Neural cell (in vitro differentiated cells): ENCODE data around the gene AP2B1. TPM values are rescaled to one million over a fixed set of nuclear protein-coding genes. Genes with fewer than 3 reads are reported as not detected.

Experiments
- H2AFZ ChIP-seq: fragments of 200-600, 300-800 bp; sonication (generic), shearing (Covaris generic); 2 replicates; pipeline ENCODE4 v1.6.0; 2014; ENCODE audit warnings: low read depth, mild to moderate bottlenecking, antibody characterized with exemption, low read length, moderate library complexity
- H3F3A ChIP-seq: fragments of 200-600 bp; shearing (Covaris generic); 2 replicates; pipeline ENCODE4 v1.6.1; 2016; ENCODE audit warnings: mild to moderate bottlenecking, moderate library complexity, mixed read lengths, antibody characterized with exemption, low read length; ENCODE audit not compliant: insufficient read depth, poor library complexity, severe bottlenecking
- H3K27ac ChIP-seq: fragments of 200-600, 300-800 bp; sonication (generic), shearing (Covaris generic); 2 replicates; pipeline ENCODE4 v1.5.1; 2014; ENCODE audit warnings: mild to moderate bottlenecking, low read length, moderate library complexity
- H3K27me3 ChIP-seq: fragments of 300-800, 200-600 bp; sonication (generic), shearing (Covaris generic); 2 replicates; pipeline ENCODE4 v1.6.0; 2014; ENCODE audit warnings: mild to moderate bottlenecking, low read depth, low read length, moderate library complexity; ENCODE audit not compliant: insufficient read depth
- H3K36me3 ChIP-seq: fragments of 300-800, 200-600 bp; sonication (generic), shearing (Covaris generic); 2 replicates; pipeline ENCODE4 v1.5.1; 2014; ENCODE audit warnings: mild to moderate bottlenecking, antibody characterized with exemption, low read length, moderate library complexity; ENCODE audit not compliant: insufficient read depth
- H3K4me2 ChIP-seq: fragments of 300-800, 200-600 bp; sonication (generic), shearing (Covaris generic); 2 replicates; pipeline ENCODE4 v1.6.0; 2014; ENCODE audit warnings: mild to moderate bottlenecking, low read length
- H3K4me3 ChIP-seq: fragments of 300-800, 200-600 bp; sonication (generic), shearing (Covaris generic); 2 replicates; pipeline ENCODE4 v1.5.1; 2014; ENCODE audit warnings: mild to moderate bottlenecking, low read length, moderate library complexity
- H3K79me2 ChIP-seq: fragments of 200-600 bp; shearing (Covaris generic); replicated peaks from 2 replicates; pipeline ENCODE4 v1.6.0; 2014; ENCODE audit warnings: mild to moderate bottlenecking, low read length, moderate library complexity; ENCODE audit not compliant: insufficient read depth
- H3K9ac ChIP-seq: fragments of 300-800, 200-600 bp; sonication (generic), shearing (Covaris generic); 2 replicates; pipeline ENCODE4 v1.6.1; 2016; ENCODE audit warnings: mild to moderate bottlenecking, low read length, mixed read lengths
- H3K9me2 ChIP-seq: fragments of 200-600 bp; shearing (Covaris generic); 2 replicates; pipeline ENCODE4 v1.6.1; 2016; ENCODE audit warnings: mild to moderate bottlenecking, low read length, mixed read lengths; ENCODE audit not compliant: insufficient read depth
- H3K9me3 ChIP-seq: fragments of 200-600, 300-800 bp; sonication (generic), shearing (Covaris generic); 2 replicates; pipeline ENCODE4 v1.6.1; 2016; ENCODE audit warnings: mild to moderate bottlenecking, mixed run types, low read length, moderate library complexity, mixed read lengths
- H4K20me1 ChIP-seq: fragments of 200-600 bp; shearing (Covaris generic); 2 replicates; pipeline ENCODE4 v1.6.1; 2016; ENCODE audit warnings: mild to moderate bottlenecking, mixed run types; ENCODE audit not compliant: insufficient read depth
- EP300 ChIP-seq: fragments of 450-650 bp; conservative IDR thresholded peaks from 2 replicates; pipeline ENCODE4 v1.6.1; 2014; ENCODE audit warnings: antibody characterized with exemption, mild to moderate bottlenecking, moderate library complexity; ENCODE audit not compliant: poor library complexity, severe bottlenecking
- EZH2 ChIP-seq: fragments of 200-600, 300-800 bp; shearing (Covaris generic), sonication (generic); IDR thresholded peaks from 2 replicates; pipeline ENCODE4 v1.6.1; 2014; ENCODE audit warnings: antibody characterized with exemption, low read length, borderline replicate concordance, mild to moderate bottlenecking; ENCODE audit not compliant: insufficient read depth, poor library complexity, severe bottlenecking
- MXI1 ChIP-seq: fragments of 450-650 bp; conservative IDR thresholded peaks from 2 replicates; pipeline ENCODE4 v1.6.1; 2014; ENCODE audit warnings: antibody characterized with exemption, mild to moderate bottlenecking; ENCODE audit not compliant: poor library complexity, severe bottlenecking
- POLR2AphosphoS5 ChIP-seq: IDR thresholded peaks from 2 replicates; pipeline ENCODE4 v1.6.1; 2012
- RAD21 ChIP-seq: fragments of 450-650 bp; conservative IDR thresholded peaks from 2 replicates; pipeline ENCODE4 v1.6.1; 2014; ENCODE audit warnings: antibody characterized with exemption, mild to moderate bottlenecking, moderate library complexity
- SMC3 ChIP-seq: fragments of 450-650 bp; conservative IDR thresholded peaks from 2 replicates; pipeline ENCODE4 v1.6.1; 2014; ENCODE audit warnings: antibody characterized with exemption, mild to moderate bottlenecking, moderate library complexity; ENCODE audit not compliant: poor library complexity
- TAF1 ChIP-seq: IDR thresholded peaks from 2 replicates; pipeline ENCODE4 v1.6.1; 2012; ENCODE audit warnings: low read depth
- polyA plus RNA-seq: library from polyadenylated mRNA; depleted of rRNA; stranded (reverse); fragments of >200 nt; gene quantifications from 2 replicates; pipeline ENCODE4 v1.2.3, GENCODE V29; 2014
- TF ChIP-seq, protein P1 (sequence below): fragments of 450-650 bp; IDR thresholded peaks from 2 replicates; pipeline ENCODE4 v1.5.1; 2014; ENCODE audit warnings: antibody characterized with exemption, mild to moderate bottlenecking, moderate library complexity; ENCODE audit not compliant: poor library complexity, severe bottlenecking
- TF ChIP-seq, protein P2 (sequence below): IDR thresholded peaks from 2 replicates; pipeline ENCODE4 v1.6.1; 2012; ENCODE audit warnings: borderline replicate concordance

Gene AP2B1
- polyA plus RNA-seq, 1 donor from 2014 or later = 59.5 TPM

DNA sequence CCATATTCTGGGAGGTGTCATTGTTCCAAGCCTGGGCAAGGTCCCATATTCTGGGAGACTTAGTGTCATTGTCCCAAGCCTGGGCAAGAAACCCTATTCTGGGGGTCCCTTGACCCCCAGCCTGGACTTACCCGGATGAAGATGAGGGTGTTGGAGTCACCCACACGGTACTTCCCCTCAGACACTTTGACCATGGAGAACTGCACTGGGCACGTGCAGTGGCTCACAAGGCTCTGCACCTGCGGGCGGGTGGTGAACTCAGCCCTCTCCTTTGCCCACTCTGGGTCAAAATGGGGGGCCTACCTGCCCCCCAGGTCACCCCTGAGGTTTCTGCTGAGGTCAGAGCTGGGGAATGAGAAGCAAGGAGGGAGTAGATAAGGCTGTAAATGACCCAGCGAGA lies 161.9 kb downstream of the AP2B1 start:
- Histone ChIP-seq H3K27me3 (peaks cover 3% of the 10 kb centered on the region), H3K36me3 (no peaks in the 10 kb centered on the region), H4K20me1 (no peaks in the 10 kb centered on the region), H3K9ac (no peak overlapping the region), H3K9me2 (no peaks in the 10 kb centered on the region), H3F3A (no peaks in the 10 kb centered on the region), H3K4me2 (no peak overlapping the region), H3K9me3 (no peaks in the 10 kb centered on the region), H3K79me2 (no peaks in the 10 kb centered on the region), H3K4me3 (no peak overlapping the region), H2AFZ (no peak overlapping the region), H3K27ac (no peak overlapping the region)
- TF ChIP-seq MXI1 (no peak), RAD21 (no peak), TAF1 (no peak), POLR2AphosphoS5 (no peak), SMC3 (no peak), EZH2 (no peak), EP300 (no peak)
- TF ChIP-seq, protein P1, sequence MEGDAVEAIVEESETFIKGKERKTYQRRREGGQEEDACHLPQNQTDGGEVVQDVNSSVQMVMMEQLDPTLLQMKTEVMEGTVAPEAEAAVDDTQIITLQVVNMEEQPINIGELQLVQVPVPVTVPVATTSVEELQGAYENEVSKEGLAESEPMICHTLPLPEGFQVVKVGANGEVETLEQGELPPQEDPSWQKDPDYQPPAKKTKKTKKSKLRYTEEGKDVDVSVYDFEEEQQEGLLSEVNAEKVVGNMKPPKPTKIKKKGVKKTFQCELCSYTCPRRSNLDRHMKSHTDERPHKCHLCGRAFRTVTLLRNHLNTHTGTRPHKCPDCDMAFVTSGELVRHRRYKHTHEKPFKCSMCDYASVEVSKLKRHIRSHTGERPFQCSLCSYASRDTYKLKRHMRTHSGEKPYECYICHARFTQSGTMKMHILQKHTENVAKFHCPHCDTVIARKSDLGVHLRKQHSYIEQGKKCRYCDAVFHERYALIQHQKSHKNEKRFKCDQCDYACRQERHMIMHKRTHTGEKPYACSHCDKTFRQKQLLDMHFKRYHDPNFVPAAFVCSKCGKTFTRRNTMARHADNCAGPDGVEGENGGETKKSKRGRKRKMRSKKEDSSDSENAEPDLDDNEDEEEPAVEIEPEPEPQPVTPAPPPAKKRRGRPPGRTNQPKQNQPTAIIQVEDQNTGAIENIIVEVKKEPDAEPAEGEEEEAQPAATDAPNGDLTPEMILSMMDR = no peak
- TF ChIP-seq, protein P2, sequence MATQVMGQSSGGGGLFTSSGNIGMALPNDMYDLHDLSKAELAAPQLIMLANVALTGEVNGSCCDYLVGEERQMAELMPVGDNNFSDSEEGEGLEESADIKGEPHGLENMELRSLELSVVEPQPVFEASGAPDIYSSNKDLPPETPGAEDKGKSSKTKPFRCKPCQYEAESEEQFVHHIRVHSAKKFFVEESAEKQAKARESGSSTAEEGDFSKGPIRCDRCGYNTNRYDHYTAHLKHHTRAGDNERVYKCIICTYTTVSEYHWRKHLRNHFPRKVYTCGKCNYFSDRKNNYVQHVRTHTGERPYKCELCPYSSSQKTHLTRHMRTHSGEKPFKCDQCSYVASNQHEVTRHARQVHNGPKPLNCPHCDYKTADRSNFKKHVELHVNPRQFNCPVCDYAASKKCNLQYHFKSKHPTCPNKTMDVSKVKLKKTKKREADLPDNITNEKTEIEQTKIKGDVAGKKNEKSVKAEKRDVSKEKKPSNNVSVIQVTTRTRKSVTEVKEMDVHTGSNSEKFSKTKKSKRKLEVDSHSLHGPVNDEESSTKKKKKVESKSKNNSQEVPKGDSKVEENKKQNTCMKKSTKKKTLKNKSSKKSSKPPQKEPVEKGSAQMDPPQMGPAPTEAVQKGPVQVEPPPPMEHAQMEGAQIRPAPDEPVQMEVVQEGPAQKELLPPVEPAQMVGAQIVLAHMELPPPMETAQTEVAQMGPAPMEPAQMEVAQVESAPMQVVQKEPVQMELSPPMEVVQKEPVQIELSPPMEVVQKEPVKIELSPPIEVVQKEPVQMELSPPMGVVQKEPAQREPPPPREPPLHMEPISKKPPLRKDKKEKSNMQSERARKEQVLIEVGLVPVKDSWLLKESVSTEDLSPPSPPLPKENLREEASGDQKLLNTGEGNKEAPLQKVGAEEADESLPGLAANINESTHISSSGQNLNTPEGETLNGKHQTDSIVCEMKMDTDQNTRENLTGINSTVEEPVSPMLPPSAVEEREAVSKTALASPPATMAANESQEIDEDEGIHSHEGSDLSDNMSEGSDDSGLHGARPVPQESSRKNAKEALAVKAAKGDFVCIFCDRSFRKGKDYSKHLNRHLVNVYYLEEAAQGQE = no peak

DNA sequence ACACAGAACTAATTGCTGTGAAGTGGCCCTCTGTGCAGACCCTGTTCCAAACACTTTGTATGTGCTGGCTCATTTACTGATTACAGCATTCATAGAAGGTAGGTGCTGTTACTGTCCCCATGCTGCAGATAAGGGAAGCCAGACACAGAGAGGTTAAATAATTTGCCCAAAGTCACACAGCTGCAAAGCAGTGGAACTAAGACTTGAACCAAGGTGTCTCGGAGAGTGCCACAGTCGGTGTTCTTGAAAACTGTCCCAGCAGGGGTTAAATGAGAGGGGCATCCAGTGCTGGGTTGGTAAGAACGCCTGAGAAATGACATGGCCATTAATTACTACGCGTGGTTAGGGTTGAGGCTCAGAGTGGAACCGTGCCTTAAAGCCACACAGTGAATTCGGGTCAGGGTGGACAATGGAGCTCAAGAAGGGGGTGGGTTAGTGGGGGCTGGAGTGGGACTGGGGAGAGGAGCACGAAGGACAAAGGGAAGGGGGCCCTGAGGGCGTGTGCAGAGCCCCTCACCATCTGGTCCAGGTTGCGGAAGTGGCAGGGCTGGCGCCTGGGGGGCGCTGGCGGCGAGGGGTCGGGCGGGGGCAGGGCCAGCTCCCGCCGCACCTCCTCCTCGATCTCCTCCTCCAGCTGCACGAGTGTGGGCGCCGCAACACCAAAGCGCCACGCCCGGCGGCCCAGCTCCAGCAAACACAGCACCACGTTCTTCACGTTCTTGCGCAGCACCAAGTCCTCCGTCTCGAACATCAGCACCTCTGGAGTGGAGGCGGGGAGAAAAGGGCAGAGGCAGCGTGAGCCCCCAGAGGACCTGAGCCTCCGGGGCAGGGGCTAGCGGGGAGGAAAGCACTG lies 162.7 kb downstream of the AP2B1 start:
- TF ChIP-seq, protein P1 = no peak
- TF ChIP-seq TAF1 = no peak
- no peak for TF ChIP-seq RAD21
- no peak for TF ChIP-seq SMC3
- no peak for TF ChIP-seq MXI1
- no peak for TF ChIP-seq POLR2AphosphoS5
- TF ChIP-seq, protein P2 = no peak
- TF ChIP-seq EZH2 = no peak
- no peak for TF ChIP-seq EP300
- Histone ChIP-seq H4K20me1 (no peaks in the 10 kb centered on the region), H3K79me2 (no peaks in the 10 kb centered on the region), H3F3A (no peaks in the 10 kb centered on the region), H3K9me2 (no peaks in the 10 kb centered on the region), H3K27ac (no peak overlapping the region), H2AFZ (no peak overlapping the region), H3K27me3 (peaks cover 3% of the 10 kb centered on the region), H3K9me3 (no peaks in the 10 kb centered on the region), H3K4me3 (no peak overlapping the region), H3K4me2 (no peak overlapping the region), H3K9ac (no peak overlapping the region), H3K36me3 (no peaks in the 10 kb centered on the region)
